ENCODE results near the gene RANGAP1. TPM values are rescaled to one million over a fixed set of nuclear protein-coding genes. Genes with fewer than 3 reads are reported as not detected.

The RANGAP1 gene
- total RNA-seq, 1 donor from 2014 or later, result 80.8 TPM

- DNase-seq, result no peak
- Mint-ChIP-seq H3K36me3 (ENCODE audit: unreplicated experiment) (peaks cover 15% of the 10 kb centered on the region), H3K4me3 (ENCODE audit: unreplicated experiment) (peak overlapping the region; percentile 4), H3K9me3 (ENCODE audit: unreplicated experiment) (peaks cover 3% of the 10 kb centered on the region), H3K27me3 (ENCODE audit: unreplicated experiment) (peaks cover 4% of the 10 kb centered on the region), H3K4me1 (ENCODE audit: low read depth, unreplicated experiment) (peaks cover 13% of the 10 kb centered on the region), H3K27ac (ENCODE audit: unreplicated experiment) (peak overlapping the region; percentile 85)
- TF ChIP-seq CTCF (IDR thresholded peaks at IDR 0.05; ENCODE audit: partially characterized antibody, unreplicated experiment), result no peak
Measured at GRCh38 chr22:41216984-41217383, 69.0 kb downstream of the RANGAP1 start.

- Mint-ChIP-seq H3K27ac (ENCODE audit: unreplicated experiment) (no peak overlapping the region), H3K36me3 (ENCODE audit: unreplicated experiment) (peaks cover 12% of the 10 kb centered on the region), H3K27me3 (ENCODE audit: unreplicated experiment) (peaks cover 1% of the 10 kb centered on the region), H3K4me3 (ENCODE audit: unreplicated experiment) (no peak overlapping the region), H3K4me1 (ENCODE audit: low read depth, unreplicated experiment) (peaks cover 10% of the 10 kb centered on the region), H3K9me3 (ENCODE audit: unreplicated experiment) (peaks cover 3% of the 10 kb centered on the region)
- DNase-seq, result no peak
- no peak for TF ChIP-seq CTCF (IDR thresholded peaks at IDR 0.05; ENCODE audit: partially characterized antibody, unreplicated experiment)
Measured at GRCh38 chr22:41215926-41216325, 70.1 kb downstream of the RANGAP1 start.

- Mint-ChIP-seq H3K27ac (ENCODE audit: unreplicated experiment) (no peak overlapping the region), H3K36me3 (ENCODE audit: unreplicated experiment) (peaks cover 12% of the 10 kb centered on the region), H3K27me3 (ENCODE audit: unreplicated experiment) (peaks cover 1% of the 10 kb centered on the region), H3K4me3 (ENCODE audit: unreplicated experiment) (no peak overlapping the region), H3K4me1 (ENCODE audit: low read depth, unreplicated experiment) (peaks cover 10% of the 10 kb centered on the region), H3K9me3 (ENCODE audit: unreplicated experiment) (peaks cover 3% of the 10 kb centered on the region)
- TF ChIP-seq CTCF (IDR thresholded peaks at IDR 0.05; ENCODE audit: partially characterized antibody, unreplicated experiment), result no peak
- no peak for DNase-seq
Measured at GRCh38 chr22:41215409-41215808, 70.6 kb downstream of the RANGAP1 start.

- Mint-ChIP-seq H3K27me3 (ENCODE audit: unreplicated experiment) (peaks cover 13% of the 10 kb centered on the region), H3K4me1 (ENCODE audit: low read depth, unreplicated experiment) (peaks cover 4% of the 10 kb centered on the region), H3K9me3 (ENCODE audit: unreplicated experiment) (peaks cover 5% of the 10 kb centered on the region), H3K4me3 (ENCODE audit: unreplicated experiment) (no peak overlapping the region), H3K36me3 (ENCODE audit: unreplicated experiment) (no peaks in the 10 kb centered on the region), H3K27ac (ENCODE audit: unreplicated experiment) (no peak overlapping the region)
- no peak for TF ChIP-seq CTCF (IDR thresholded peaks at IDR 0.05; ENCODE audit: partially characterized antibody, unreplicated experiment)
- no peak for DNase-seq
Measured at GRCh38 chr22:41206719-41207118, 79.3 kb downstream of the RANGAP1 start.

- DNase-seq, result peak; percentile 98
- Mint-ChIP-seq H3K4me1 (ENCODE audit: low read depth, unreplicated experiment) (peaks cover 4% of the 10 kb centered on the region), H3K27ac (ENCODE audit: unreplicated experiment) (peak within 1 kb of the TSS; percentile 90), H3K4me3 (ENCODE audit: unreplicated experiment) (peak within 1 kb of the TSS; percentile 99), H3K36me3 (ENCODE audit: unreplicated experiment) (no peaks in the 10 kb centered on the region), H3K27me3 (ENCODE audit: unreplicated experiment) (peaks cover 15% of the 10 kb centered on the region), H3K9me3 (ENCODE audit: unreplicated experiment) (peaks cover 7% of the 10 kb centered on the region)
- TF ChIP-seq CTCF (IDR thresholded peaks at IDR 0.05; ENCODE audit: partially characterized antibody, unreplicated experiment), result no peak
Measured at GRCh38 chr22:41204992-41205900, 80.7 kb downstream of the RANGAP1 start, which contains the start of gene L3MBTL2. TSS of gene L3MBTL2 (plus strand) at chr22:41205312. CDS start at chr22:41205363, 51 bp downstream.
